HCT116 (cell line): ENCODE data around the gene PHYKPL.

Source experiments
- CEBPB ChIP-seq: IDR thresholded peaks from 2 replicates; pipeline ENCODE4 v1.6.1; 2012; ENCODE audit warnings: low read depth
- EZH2 ChIP-seq: fragments of 200-600 bp; sonication (generic); IDR thresholded peaks from 2 replicates; pipeline ENCODE4 v1.6.1; 2017; ENCODE audit warnings: antibody characterized with exemption, mixed run types
- POLR2A ChIP-seq: IDR thresholded peaks from 2 replicates; pipeline ENCODE4 v1.7.0; 2011; ENCODE audit warnings: borderline replicate concordance; ENCODE audit not compliant: insufficient read depth, insufficient read length; ENCODE audit errors: extremely low read depth
- POLR2AphosphoS5 ChIP-seq: IDR thresholded peaks from 2 replicates; pipeline ENCODE4 v1.6.1; 2011; ENCODE audit warnings: mild to moderate bottlenecking, low read depth, low read length, moderate library complexity
- RAD21 ChIP-seq: IDR thresholded peaks from 2 replicates; pipeline ENCODE4 v1.6.1; 2012; ENCODE audit warnings: low read depth, mild to moderate bottlenecking
- YY1 ChIP-seq: IDR thresholded peaks from 2 replicates; pipeline ENCODE4 v1.6.1; 2011; ENCODE audit warnings: low read length, low read depth, moderate library complexity, mild to moderate bottlenecking; ENCODE audit not compliant: insufficient replicate concordance; ENCODE audit errors: extremely low read depth
- TF ChIP-seq, protein P1 (sequence below), 3 experiments: fragments of 200-600 bp in 1 of 3; sonication (generic) in 1 of 3; IDR thresholded peaks in 2 of 3; conservative IDR thresholded peaks in 1 of 3; 2 replicates each; pipeline ENCODE4 v1.5.1; 2012 to 2017; ENCODE audit warnings: low read depth in 2 of 3, low read length in 2 of 3, antibody characterized with exemption in 1 of 3, borderline replicate concordance in 1 of 3, control low read depth in 1 of 3, mild to moderate bottlenecking in 1 of 3, mixed read lengths in 1 of 3, mixed run types in 1 of 3, moderate library complexity in 1 of 3; ENCODE audit not compliant: insufficient read depth in 1 of 3
- TF ChIP-seq, protein P2 (sequence below): IDR thresholded peaks from 2 replicates; pipeline ENCODE4 v1.6.1; 2012; ENCODE audit warnings: low read depth
- TF ChIP-seq, protein P3 (sequence below): IDR thresholded peaks from 2 replicates; pipeline ENCODE4 v1.6.1; 2012

DNA sequence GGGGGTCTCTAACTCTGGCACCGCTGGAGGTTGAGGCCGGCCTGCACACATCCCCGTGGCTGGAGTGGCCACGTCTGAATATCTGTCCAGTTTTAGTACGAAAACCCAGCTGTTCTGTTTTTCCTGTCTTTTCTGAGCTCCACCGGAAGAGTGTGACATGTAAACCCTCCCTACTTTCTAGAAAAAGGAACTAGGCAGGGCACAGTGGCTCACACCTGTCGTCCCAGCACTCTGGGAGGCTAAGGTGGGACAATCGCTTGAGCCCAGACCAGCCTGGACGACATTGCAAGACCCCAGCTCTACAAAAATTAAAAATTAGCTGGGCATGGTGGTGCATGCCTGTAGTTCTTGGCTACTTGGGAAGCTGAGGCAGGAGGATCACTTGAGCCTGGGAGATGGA, 8.2 kb upstream of the PHYKPL start:
- TF ChIP-seq, protein P1, sequence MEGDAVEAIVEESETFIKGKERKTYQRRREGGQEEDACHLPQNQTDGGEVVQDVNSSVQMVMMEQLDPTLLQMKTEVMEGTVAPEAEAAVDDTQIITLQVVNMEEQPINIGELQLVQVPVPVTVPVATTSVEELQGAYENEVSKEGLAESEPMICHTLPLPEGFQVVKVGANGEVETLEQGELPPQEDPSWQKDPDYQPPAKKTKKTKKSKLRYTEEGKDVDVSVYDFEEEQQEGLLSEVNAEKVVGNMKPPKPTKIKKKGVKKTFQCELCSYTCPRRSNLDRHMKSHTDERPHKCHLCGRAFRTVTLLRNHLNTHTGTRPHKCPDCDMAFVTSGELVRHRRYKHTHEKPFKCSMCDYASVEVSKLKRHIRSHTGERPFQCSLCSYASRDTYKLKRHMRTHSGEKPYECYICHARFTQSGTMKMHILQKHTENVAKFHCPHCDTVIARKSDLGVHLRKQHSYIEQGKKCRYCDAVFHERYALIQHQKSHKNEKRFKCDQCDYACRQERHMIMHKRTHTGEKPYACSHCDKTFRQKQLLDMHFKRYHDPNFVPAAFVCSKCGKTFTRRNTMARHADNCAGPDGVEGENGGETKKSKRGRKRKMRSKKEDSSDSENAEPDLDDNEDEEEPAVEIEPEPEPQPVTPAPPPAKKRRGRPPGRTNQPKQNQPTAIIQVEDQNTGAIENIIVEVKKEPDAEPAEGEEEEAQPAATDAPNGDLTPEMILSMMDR (IDR thresholded peaks at IDR 0.05 in 2 of 3, conservative IDR thresholded peaks at IDR 0.05 in 1 of 3; ENCODE audit: borderline replicate concordance in 1 of 3, insufficient read depth in 1 of 3, low read depth in 2 of 3, low read length in 2 of 3): no peak
- TF ChIP-seq EZH2: no peak
- TF ChIP-seq POLR2A: no peak
- TF ChIP-seq RAD21: no peak
- no peak for TF ChIP-seq POLR2AphosphoS5
- TF ChIP-seq, protein P2, sequence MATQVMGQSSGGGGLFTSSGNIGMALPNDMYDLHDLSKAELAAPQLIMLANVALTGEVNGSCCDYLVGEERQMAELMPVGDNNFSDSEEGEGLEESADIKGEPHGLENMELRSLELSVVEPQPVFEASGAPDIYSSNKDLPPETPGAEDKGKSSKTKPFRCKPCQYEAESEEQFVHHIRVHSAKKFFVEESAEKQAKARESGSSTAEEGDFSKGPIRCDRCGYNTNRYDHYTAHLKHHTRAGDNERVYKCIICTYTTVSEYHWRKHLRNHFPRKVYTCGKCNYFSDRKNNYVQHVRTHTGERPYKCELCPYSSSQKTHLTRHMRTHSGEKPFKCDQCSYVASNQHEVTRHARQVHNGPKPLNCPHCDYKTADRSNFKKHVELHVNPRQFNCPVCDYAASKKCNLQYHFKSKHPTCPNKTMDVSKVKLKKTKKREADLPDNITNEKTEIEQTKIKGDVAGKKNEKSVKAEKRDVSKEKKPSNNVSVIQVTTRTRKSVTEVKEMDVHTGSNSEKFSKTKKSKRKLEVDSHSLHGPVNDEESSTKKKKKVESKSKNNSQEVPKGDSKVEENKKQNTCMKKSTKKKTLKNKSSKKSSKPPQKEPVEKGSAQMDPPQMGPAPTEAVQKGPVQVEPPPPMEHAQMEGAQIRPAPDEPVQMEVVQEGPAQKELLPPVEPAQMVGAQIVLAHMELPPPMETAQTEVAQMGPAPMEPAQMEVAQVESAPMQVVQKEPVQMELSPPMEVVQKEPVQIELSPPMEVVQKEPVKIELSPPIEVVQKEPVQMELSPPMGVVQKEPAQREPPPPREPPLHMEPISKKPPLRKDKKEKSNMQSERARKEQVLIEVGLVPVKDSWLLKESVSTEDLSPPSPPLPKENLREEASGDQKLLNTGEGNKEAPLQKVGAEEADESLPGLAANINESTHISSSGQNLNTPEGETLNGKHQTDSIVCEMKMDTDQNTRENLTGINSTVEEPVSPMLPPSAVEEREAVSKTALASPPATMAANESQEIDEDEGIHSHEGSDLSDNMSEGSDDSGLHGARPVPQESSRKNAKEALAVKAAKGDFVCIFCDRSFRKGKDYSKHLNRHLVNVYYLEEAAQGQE: no peak
- TF ChIP-seq, protein P3, sequence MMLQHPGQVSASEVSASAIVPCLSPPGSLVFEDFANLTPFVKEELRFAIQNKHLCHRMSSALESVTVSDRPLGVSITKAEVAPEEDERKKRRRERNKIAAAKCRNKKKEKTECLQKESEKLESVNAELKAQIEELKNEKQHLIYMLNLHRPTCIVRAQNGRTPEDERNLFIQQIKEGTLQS: no peak
- no peak for TF ChIP-seq CEBPB
- TF ChIP-seq YY1: no peak
